NT2/D1 (cell line): Measurements from ENCODE around the gene HAS3.

Experiments used
- SUZ12 ChIP-seq: IDR thresholded peaks from 2 replicates; pipeline ENCODE4 v1.6.1; 2011; ENCODE audit not compliant: insufficient read length, insufficient read depth; ENCODE audit errors: extremely low read depth
- YY1 ChIP-seq: IDR thresholded peaks from 2 replicates; pipeline ENCODE4 v1.6.1; 2011; ENCODE audit not compliant: insufficient read length, insufficient read depth
- ZNF274 ChIP-seq: IDR thresholded peaks from 2 replicates; pipeline ENCODE4 v1.6.1; 2011; ENCODE audit warnings: mild to moderate bottlenecking, low read depth, low read length

- TF ChIP-seq ZNF274 = no peak
- TF ChIP-seq YY1 = no peak
- TF ChIP-seq SUZ12 = no peak
Measured at GRCh38 chr16:69111876-69112230, 6.4 kb downstream of the HAS3 start.
